HepG2 (cell line): Measurements from ENCODE around the gene ISG20L2. TPM values are rescaled to one million over a fixed set of nuclear protein-coding genes. Genes with fewer than 3 reads are reported as not detected.

Source experiments
- ADNP ChIP-seq: sonication (generic); formaldehyde crosslinking; IDR thresholded peaks from 2 replicates; pipeline ENCODE4 v1.4.0; 2020; ENCODE audit warnings: missing genetic modification reagents
- POGZ ChIP-seq: sonication (generic); formaldehyde crosslinking; IDR thresholded peaks from 2 replicates; pipeline ENCODE4 v1.4.0; 2020; ENCODE audit warnings: mild to moderate bottlenecking, missing genetic modification reagents
- POLR2A ChIP-seq, 2 experiments: IDR thresholded peaks; 2 replicates each; pipeline ENCODE4 v1.6.1; 2011; ENCODE audit warnings: low read depth in 2 of 2, low read length in 2 of 2, mild to moderate bottlenecking in 1 of 2, moderate library complexity in 1 of 2; ENCODE audit not compliant: insufficient read depth in 1 of 2
- REXO4 ChIP-seq: sonication (generic); formaldehyde crosslinking; IDR thresholded peaks from 2 replicates; pipeline ENCODE4 v1.8.0; 2022; ENCODE audit warnings: missing genetic modification reagents, mild to moderate bottlenecking, borderline replicate concordance
- SIN3B ChIP-seq: fragments of 150-350 bp; IDR thresholded peaks from 2 replicates; pipeline ENCODE4 v1.6.1; 2014; ENCODE audit warnings: low read length
- SPEN ChIP-seq: sonication (generic); formaldehyde crosslinking; IDR thresholded peaks from 2 replicates; pipeline ENCODE4 v1.5.1; 2020; ENCODE audit warnings: low read depth, mild to moderate bottlenecking, missing genetic modification reagents
- SRY ChIP-seq: sonication (generic); formaldehyde crosslinking; IDR thresholded peaks from 2 replicates; pipeline ENCODE4 v1.8.0; 2022; ENCODE audit warnings: mild to moderate bottlenecking, missing genetic modification reagents
- SUZ12 ChIP-seq: fragments of 150-350 bp; IDR thresholded peaks from 2 replicates; pipeline ENCODE4 v1.6.1; 2014; ENCODE audit warnings: low read depth, low read length
- ZNF160 ChIP-seq: sonication (generic); formaldehyde crosslinking; IDR thresholded peaks from 2 replicates; pipeline ENCODE4 v1.8.0; 2022; ENCODE audit warnings: mild to moderate bottlenecking, inconsistent platforms, missing genetic modification reagents
- ZNF605 ChIP-seq: sonication (generic); formaldehyde crosslinking; IDR thresholded peaks from 2 replicates; pipeline ENCODE4 v1.8.0; 2022; ENCODE audit warnings: mild to moderate bottlenecking, missing genetic modification reagents
- polyA plus RNA-seq, 8 experiments: library from polyadenylated mRNA; depleted of rRNA in 3 of 8; stranded (reverse) in 7 of 8; unstranded in 1 of 8; fragments of >200 nt; fragmentation: Illumina TruSeq in 4 of 8; extraction: Trizol in 4 of 8; gene quantifications; 2 replicates each; pipeline versions ENCODE4 v1.2.1 to v1.2.3, GENCODE V29; 2011 to 2016; ENCODE audit warnings: low read depth in 4 of 8, missing spikeins in 1 of 8, mixed read lengths in 1 of 8; ENCODE audit not compliant: insufficient read depth in 1 of 8
- total RNA-seq, 5 experiments: library from RNA; depleted of rRNA; stranded (reverse); fragments of >200 nt; fragmentation: Illumina TruSeq; extraction: Trizol; gene quantifications; 2 replicates each; pipeline ENCODE4 v1.2.3, GENCODE V29; 2016; ENCODE audit warnings: low read depth in 1 of 5
- TF ChIP-seq, protein P1 (sequence below): sonication (generic); formaldehyde crosslinking; IDR thresholded peaks from 2 replicates; pipeline ENCODE4 v1.5.1; 2020; ENCODE audit warnings: mild to moderate bottlenecking, missing genetic modification reagents, moderate library complexity
- TF ChIP-seq, protein P2 (sequence below): sonication (generic); formaldehyde crosslinking; IDR thresholded peaks from 2 replicates; pipeline ENCODE4 v1.4.0; 2020; ENCODE audit warnings: missing genetic modification reagents
- TF ChIP-seq, protein P3 (sequence below): sonication (generic); formaldehyde crosslinking; IDR thresholded peaks from 2 replicates; pipeline ENCODE4 v1.4.0; 2020; ENCODE audit warnings: missing genetic modification reagents, mild to moderate bottlenecking, borderline replicate concordance
- TF ChIP-seq, protein P4 (sequence below): sonication (generic); formaldehyde crosslinking; IDR thresholded peaks from 2 replicates; pipeline ENCODE4 v1.4.0; 2020; ENCODE audit warnings: low read depth, missing genetic modification reagents
- TF ChIP-seq, protein P5 (sequence below): sonication (generic); formaldehyde crosslinking; IDR thresholded peaks from 2 replicates; pipeline ENCODE4; 2020; ENCODE audit warnings: missing genetic modification reagents, mild to moderate bottlenecking, borderline replicate concordance

The ISG20L2 gene
- total and polyA plus RNA-seq, 2 of the 13 experiments (the other 11 are each of a cell fraction or from before 2014, with no cell fraction given): 19.8 to 21.3 TPM

DNA sequence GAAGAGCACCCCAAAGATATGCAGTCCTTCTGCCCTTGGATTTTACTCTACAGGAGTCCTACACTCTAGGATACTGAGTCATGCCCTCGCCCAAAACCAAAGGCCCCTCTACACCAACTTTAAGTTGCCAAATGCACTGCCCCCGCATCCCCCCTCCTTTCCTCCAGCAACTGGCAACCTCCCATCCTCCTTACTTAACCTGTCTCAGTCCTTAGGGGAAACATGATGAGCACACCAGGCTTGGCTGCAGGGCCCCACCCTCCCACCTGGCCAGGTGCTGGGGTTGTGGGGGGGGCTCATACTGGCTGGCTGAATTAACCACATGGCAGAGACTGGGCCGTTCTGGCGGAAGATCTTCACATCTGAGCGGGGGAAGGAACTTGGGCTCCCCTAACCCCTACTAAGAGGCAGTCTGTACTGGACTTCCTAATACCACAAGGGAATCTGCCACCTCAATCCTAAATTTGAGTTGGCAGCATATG, 21.7 kb upstream of the ISG20L2 start (continued):
- TF ChIP-seq, protein P1, sequence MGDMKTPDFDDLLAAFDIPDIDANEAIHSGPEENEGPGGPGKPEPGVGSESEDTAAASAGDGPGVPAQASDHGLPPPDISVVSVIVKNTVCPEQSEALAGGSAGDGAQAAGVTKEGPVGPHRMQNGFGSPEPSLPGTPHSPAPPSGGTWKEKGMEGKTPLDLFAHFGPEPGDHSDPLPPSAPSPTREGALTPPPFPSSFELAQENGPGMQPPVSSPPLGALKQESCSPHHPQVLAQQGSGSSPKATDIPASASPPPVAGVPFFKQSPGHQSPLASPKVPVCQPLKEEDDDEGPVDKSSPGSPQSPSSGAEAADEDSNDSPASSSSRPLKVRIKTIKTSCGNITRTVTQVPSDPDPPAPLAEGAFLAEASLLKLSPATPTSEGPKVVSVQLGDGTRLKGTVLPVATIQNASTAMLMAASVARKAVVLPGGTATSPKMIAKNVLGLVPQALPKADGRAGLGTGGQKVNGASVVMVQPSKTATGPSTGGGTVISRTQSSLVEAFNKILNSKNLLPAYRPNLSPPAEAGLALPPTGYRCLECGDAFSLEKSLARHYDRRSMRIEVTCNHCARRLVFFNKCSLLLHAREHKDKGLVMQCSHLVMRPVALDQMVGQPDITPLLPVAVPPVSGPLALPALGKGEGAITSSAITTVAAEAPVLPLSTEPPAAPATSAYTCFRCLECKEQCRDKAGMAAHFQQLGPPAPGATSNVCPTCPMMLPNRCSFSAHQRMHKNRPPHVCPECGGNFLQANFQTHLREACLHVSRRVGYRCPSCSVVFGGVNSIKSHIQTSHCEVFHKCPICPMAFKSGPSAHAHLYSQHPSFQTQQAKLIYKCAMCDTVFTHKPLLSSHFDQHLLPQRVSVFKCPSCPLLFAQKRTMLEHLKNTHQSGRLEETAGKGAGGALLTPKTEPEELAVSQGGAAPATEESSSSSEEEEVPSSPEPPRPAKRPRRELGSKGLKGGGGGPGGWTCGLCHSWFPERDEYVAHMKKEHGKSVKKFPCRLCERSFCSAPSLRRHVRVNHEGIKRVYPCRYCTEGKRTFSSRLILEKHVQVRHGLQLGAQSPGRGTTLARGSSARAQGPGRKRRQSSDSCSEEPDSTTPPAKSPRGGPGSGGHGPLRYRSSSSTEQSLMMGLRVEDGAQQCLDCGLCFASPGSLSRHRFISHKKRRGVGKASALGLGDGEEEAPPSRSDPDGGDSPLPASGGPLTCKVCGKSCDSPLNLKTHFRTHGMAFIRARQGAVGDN (CRISPR knock-in tag): no peak; the same call in 1 of the 2 replicates
- TF ChIP-seq SPEN (CRISPR knock-in tag) (no peak), SUZ12 (no peak), SIN3B (no peak), POLR2A (IDR thresholded peaks at IDR 0.05; ENCODE audit: insufficient read depth in 1 of 2, low read depth in 2 of 2, low read length in 2 of 2) (peak in 1 of 2 experiments; percentile 15; a peak in 1 of 4 replicates), SRY (CRISPR knock-in tag) (no peak), ZNF605 (CRISPR knock-in tag) (no peak), POGZ (CRISPR knock-in tag) (no peak), ZNF160 (no peak), ADNP (CRISPR knock-in tag) (no peak), REXO4 (no peak)
- TF ChIP-seq, protein P2, sequence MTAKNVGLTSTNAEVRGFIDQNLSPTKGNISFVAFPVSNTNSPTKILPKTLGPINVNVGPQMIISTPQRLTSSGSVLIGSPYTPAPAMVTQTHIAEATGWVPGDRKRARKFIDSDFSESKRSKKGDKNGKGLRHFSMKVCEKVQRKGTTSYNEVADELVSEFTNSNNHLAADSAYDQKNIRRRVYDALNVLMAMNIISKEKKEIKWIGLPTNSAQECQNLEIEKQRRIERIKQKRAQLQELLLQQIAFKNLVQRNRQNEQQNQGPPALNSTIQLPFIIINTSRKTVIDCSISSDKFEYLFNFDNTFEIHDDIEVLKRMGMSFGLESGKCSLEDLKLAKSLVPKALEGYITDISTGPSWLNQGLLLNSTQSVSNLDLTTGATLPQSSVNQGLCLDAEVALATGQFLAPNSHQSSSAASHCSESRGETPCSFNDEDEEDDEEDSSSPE: no peak
- TF ChIP-seq, protein P3, sequence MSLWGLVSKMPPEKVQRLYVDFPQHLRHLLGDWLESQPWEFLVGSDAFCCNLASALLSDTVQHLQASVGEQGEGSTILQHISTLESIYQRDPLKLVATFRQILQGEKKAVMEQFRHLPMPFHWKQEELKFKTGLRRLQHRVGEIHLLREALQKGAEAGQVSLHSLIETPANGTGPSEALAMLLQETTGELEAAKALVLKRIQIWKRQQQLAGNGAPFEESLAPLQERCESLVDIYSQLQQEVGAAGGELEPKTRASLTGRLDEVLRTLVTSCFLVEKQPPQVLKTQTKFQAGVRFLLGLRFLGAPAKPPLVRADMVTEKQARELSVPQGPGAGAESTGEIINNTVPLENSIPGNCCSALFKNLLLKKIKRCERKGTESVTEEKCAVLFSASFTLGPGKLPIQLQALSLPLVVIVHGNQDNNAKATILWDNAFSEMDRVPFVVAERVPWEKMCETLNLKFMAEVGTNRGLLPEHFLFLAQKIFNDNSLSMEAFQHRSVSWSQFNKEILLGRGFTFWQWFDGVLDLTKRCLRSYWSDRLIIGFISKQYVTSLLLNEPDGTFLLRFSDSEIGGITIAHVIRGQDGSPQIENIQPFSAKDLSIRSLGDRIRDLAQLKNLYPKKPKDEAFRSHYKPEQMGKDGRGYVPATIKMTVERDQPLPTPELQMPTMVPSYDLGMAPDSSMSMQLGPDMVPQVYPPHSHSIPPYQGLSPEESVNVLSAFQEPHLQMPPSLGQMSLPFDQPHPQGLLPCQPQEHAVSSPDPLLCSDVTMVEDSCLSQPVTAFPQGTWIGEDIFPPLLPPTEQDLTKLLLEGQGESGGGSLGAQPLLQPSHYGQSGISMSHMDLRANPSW (CRISPR knock-in tag): no peak
- TF ChIP-seq, protein P4, sequence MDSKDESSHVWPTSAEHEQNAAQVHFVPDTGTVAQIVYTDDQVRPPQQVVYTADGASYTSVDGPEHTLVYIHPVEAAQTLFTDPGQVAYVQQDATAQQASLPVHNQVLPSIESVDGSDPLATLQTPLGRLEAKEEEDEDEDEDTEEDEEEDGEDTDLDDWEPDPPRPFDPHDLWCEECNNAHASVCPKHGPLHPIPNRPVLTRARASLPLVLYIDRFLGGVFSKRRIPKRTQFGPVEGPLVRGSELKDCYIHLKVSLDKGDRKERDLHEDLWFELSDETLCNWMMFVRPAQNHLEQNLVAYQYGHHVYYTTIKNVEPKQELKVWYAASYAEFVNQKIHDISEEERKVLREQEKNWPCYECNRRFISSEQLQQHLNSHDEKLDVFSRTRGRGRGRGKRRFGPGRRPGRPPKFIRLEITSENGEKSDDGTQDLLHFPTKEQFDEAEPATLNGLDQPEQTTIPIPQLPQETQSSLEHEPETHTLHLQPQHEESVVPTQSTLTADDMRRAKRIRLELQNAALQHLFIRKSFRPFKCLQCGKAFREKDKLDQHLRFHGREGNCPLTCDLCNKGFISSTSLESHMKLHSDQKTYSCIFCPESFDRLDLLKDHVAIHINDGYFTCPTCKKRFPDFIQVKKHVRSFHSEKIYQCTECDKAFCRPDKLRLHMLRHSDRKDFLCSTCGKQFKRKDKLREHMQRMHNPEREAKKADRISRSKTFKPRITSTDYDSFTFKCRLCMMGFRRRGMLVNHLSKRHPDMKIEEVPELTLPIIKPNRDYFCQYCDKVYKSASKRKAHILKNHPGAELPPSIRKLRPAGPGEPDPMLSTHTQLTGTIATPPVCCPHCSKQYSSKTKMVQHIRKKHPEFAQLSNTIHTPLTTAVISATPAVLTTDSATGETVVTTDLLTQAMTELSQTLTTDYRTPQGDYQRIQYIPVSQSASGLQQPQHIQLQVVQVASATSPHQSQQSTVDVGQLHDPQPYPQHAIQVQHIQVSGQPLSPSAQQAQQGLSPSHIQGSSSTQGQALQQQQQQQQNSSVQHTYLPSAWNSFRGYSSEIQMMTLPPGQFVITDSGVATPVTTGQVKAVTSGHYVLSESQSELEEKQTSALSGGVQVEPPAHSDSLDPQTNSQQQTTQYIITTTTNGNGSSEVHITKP (CRISPR knock-in tag): peak; percentile 24; the same call in 1 of the 2 replicates
- TF ChIP-seq, protein P5, sequence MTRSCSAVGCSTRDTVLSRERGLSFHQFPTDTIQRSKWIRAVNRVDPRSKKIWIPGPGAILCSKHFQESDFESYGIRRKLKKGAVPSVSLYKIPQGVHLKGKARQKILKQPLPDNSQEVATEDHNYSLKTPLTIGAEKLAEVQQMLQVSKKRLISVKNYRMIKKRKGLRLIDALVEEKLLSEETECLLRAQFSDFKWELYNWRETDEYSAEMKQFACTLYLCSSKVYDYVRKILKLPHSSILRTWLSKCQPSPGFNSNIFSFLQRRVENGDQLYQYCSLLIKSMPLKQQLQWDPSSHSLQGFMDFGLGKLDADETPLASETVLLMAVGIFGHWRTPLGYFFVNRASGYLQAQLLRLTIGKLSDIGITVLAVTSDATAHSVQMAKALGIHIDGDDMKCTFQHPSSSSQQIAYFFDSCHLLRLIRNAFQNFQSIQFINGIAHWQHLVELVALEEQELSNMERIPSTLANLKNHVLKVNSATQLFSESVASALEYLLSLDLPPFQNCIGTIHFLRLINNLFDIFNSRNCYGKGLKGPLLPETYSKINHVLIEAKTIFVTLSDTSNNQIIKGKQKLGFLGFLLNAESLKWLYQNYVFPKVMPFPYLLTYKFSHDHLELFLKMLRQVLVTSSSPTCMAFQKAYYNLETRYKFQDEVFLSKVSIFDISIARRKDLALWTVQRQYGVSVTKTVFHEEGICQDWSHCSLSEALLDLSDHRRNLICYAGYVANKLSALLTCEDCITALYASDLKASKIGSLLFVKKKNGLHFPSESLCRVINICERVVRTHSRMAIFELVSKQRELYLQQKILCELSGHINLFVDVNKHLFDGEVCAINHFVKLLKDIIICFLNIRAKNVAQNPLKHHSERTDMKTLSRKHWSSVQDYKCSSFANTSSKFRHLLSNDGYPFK (CRISPR knock-in tag): 0 out of 2 replicates have a peak, but pooled peaks have one; percentile 7
